ENCODE results near the gene ARHGAP42.

ARHGAP42 gene

DNA sequence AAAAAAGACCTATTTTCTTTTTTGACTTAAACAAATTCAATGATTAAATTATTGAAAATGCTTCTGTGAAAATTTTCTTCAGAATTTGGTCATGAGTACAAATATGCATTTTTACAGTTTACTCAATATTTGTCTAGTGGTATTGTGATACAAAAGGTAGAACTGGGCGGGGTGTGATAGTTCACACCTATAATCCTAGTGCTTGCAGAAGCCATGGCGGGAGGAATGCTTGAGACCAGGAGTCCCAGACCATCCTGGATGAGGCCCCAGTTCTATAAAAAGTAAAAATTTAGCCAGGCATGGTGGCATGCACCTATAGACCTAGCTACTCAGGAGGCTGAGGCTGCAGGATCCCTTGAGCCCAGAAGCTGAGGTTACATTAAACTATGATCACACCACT lies 90.6 kb downstream of the ARHGAP42 start:
- ChIA-PET POLR2A (no interaction called here), CTCF (no interaction called here)
- no peak overlapping the region for H3K4me3 ChIP-seq (ENCODE audit: low read depth, low read length)
- TF ChIP-seq, protein P1, sequence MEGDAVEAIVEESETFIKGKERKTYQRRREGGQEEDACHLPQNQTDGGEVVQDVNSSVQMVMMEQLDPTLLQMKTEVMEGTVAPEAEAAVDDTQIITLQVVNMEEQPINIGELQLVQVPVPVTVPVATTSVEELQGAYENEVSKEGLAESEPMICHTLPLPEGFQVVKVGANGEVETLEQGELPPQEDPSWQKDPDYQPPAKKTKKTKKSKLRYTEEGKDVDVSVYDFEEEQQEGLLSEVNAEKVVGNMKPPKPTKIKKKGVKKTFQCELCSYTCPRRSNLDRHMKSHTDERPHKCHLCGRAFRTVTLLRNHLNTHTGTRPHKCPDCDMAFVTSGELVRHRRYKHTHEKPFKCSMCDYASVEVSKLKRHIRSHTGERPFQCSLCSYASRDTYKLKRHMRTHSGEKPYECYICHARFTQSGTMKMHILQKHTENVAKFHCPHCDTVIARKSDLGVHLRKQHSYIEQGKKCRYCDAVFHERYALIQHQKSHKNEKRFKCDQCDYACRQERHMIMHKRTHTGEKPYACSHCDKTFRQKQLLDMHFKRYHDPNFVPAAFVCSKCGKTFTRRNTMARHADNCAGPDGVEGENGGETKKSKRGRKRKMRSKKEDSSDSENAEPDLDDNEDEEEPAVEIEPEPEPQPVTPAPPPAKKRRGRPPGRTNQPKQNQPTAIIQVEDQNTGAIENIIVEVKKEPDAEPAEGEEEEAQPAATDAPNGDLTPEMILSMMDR (IDR thresholded peaks at IDR 0.05; ENCODE audit: insufficient read depth, low read length, missing control alignments), result no peak
- no peak for DNase-seq (ENCODE audit: low read depth, low spot score)

DNA sequence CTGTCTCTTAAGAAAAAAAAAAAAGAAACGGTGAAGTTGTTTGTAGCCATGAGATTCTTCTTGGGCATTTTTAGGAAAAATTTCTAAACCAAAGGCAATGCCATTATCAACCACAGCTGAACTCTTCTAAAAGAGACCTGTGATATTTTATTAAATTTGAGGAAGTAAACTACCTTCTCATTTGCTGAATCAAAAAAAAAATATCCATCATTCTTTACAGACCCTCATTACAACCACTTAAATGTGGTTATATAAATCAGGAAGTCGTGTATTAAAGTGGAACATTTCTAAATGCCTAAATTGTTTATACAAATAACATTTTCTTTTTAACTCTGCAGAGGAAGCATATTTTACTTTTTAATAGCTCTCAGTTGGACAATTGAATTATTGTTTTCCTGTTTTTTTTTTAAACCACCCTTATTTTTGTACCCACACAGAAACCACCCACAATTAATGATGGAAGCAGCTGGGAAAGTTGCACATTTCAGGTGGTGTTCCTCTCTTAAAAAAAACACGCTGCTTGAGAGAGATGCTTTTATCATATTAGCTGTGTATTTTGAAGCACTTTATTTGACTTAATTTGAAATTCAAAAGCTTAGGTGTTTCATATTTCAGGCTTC lies 91.2 kb downstream of the ARHGAP42 start:
- POLR2A ChIA-PET, result no interaction called here

DNA sequence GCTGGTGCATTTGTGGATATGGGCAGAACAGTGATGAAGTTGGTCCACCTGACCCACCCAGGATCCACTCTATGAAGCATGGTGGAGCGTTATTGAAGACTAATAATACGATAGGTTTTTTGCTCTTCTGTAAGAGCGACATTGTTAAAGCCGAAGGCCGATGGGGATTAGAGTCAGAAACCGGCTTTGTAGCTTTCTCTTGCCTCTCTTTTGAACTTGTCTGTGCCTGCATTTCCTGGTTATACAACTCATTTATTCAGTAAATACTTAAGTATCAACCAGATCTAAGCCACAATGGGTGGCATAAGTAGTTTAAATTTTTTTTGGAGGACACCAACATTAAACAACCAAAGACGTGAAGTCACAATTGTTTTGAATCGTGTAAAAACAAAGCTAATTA lies 93.4 kb downstream of the ARHGAP42 start:
- POLR2A ChIA-PET, result no interaction called here
- no peak for DNase-seq (ENCODE audit: low read depth, low spot score)
- CTCF ChIA-PET, result no interaction called here
- TF ChIP-seq, protein P1 (IDR thresholded peaks at IDR 0.05; ENCODE audit: insufficient read depth, low read length, missing control alignments), result no peak
- H3K4me3 ChIP-seq (ENCODE audit: low read depth, low read length), result no peak overlapping the region

More for the DNA sequence above, 91.2 kb downstream of the ARHGAP42 start:
- TF ChIP-seq, protein P1 (IDR thresholded peaks at IDR 0.05; ENCODE audit: insufficient read depth, low read length, missing control alignments), result no peak
- no peak for DNase-seq (ENCODE audit: low read depth, low spot score)
- CTCF ChIA-PET, result interaction anchor here (1.0 kb wide), 1 partner anchor 67 kb away, joined by 3 read pairs; no protein-coding TSS in a partner anchor
- H3K4me3 ChIP-seq (ENCODE audit: low read depth, low read length), result no peak overlapping the region

DNA sequence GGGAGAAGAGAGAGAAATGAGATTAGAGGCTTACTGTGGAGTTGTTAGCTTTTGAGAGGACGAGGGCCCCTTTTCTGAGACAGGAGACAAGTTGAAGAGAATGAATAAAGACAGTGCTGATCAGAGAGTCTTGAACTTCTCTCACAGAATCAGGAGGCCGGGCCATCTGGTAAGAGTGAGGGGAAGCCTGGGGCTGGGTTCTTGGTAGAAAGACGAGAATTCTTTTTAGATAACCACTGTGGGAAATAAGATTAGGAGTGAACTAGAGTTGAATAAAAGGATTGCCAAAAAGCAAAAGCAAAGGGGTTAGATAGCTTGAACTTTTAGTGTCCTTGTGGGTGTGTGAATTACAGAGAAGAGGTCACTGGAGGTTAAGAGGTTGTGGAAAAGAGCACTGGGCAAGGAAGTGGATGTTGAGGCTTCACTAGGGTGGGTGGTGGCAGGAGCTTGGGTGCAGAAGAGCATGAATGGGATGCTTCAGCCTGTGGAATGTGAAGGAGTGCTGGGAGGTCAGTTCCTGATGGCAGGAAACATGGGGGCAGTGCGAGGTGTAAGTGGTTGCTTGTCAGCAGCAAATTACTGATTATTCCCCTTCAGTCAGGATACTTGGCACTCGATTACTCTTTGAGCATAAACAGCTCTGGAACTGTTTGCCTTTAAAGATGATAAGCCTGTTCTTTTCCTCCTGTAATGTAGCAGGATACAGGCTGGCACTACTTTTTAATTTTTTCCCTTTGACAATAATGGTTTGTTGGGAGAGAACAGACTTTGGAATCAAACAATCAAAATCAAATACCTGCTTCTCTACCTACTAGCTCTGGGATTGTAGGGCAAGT lies 98.3 kb downstream of the ARHGAP42 start:
- TF ChIP-seq, protein P1 (IDR thresholded peaks at IDR 0.05; ENCODE audit: insufficient read depth, low read length, missing control alignments), result no peak
- POLR2A ChIA-PET, result no interaction called here
- no peak for DNase-seq (ENCODE audit: low read depth, low spot score)
- CTCF ChIA-PET, result interaction anchor here (0.5 to 1.8 kb wide), 3 partner anchors 9 to 71 kb away, joined by 3 to 6 read pairs (median 4); no protein-coding TSS in a partner anchor
- no peak overlapping the region for H3K4me3 ChIP-seq (ENCODE audit: low read depth, low read length)

DNA sequence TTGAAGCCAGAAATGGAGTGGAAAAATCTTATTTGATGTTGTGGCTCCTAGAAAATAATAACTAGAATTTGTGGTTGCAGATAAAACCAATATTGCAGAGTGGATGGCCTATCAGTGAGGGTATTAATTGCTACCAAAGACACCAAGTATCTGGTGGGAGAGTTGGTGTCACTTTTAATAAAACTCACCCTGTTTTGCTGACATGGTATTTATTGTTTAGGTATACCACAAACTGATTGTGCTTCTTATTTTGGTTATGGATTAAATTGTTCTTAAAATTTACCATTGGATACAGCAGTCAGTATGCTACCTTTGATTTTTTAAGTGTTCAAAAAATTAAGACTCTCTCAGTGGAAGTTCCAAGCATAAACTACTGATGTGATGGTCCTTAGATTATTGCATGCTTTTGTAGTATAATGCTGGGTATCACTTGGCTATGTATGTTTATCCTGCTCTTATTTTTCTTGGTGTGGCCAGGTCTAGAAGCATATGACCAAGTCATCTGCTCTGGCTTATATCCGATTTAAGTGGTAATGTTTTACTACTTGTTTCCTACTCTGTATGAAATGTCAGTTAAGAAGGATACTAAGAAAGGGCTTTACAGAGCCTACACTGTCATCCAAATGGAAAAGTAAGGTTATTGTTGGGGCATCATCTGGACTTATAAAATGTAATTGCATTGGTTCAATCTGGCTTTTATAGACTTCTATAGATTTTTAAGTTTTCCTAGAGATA lies 101.6 kb downstream of the ARHGAP42 start:
- DNase-seq (ENCODE audit: low read depth, low spot score), result no peak
- TF ChIP-seq, protein P1 (IDR thresholded peaks at IDR 0.05; ENCODE audit: insufficient read depth, low read length, missing control alignments), result no peak
- ChIA-PET CTCF (no interaction called here), POLR2A (no interaction called here)
- H3K4me3 ChIP-seq (ENCODE audit: low read depth, low read length), result no peak overlapping the region

DNA sequence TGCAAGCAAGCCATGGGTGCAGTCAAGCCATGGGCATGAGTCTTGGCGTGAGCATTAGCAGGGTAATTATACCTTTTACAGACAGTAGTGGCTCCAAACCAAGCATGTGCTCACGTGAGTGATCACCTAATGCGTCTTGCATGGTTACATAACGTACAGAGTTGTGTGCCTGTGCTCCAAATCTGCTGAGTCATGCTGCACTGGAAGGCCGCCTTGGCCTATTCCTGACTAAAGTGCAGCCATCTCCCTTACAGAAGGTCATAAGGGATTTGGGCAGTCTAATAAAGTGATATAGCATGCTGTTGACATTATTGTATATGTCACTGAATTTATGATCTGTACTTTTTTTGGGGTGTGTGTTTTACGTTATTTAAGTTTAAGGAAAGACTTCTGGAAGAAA lies 102.4 kb downstream of the ARHGAP42 start:
- CTCF ChIA-PET, result no interaction called here
- no peak for DNase-seq (ENCODE audit: low read depth, low spot score)
- no peak overlapping the region for H3K4me3 ChIP-seq (ENCODE audit: low read depth, low read length)
- TF ChIP-seq, protein P1 (IDR thresholded peaks at IDR 0.05; ENCODE audit: insufficient read depth, low read length, missing control alignments), result no peak
- POLR2A ChIA-PET, result no interaction called here

All from AG04449 (cell line).